Activated B cell treated with CpG ODN at 0.5 μM for 24 hours (primary cell): ENCODE measurements around the gene MYO15B. TPM values are rescaled to one million over a fixed set of nuclear protein-coding genes. Genes with fewer than 3 reads are reported as not detected.

Experiments
- ATAC-seq: fragments of 200-7000 bp; cut with Tn5 transposase; one replicate; pipeline ENCODE4 v1.10.0; 2021; ENCODE audit warnings: low read depth, mild to moderate bottlenecking, moderate library complexity
- CTCF ChIA-PET: fragments of 350-600 bp; sonication (Branson Sonifier 250); formaldehyde crosslinking; loops from one replicate; lab custom pipeline; 2021; ENCODE audit warnings: antibody characterized with exemption; lab: Charles Lee
- POLR2A ChIA-PET: fragments of 350-600 bp; sonication (Branson Sonifier 250); formaldehyde crosslinking; loops from one replicate; lab custom pipeline; 2021; ENCODE audit warnings: antibody characterized with exemption; lab: Charles Lee
- DNase-seq: peaks from one replicate; pipeline ENCODE4 v3.0.0; 2022
- H3K27ac Mint-ChIP-seq: one replicate; pipeline ENCODE4 v1.8.0; 2020; ENCODE audit warnings: mixed read lengths
- H3K27me3 Mint-ChIP-seq: one replicate; pipeline ENCODE4 v1.8.0; 2021; ENCODE audit warnings: mixed read lengths
- H3K36me3 Mint-ChIP-seq: one replicate; pipeline ENCODE4 v1.8.0; 2021; ENCODE audit warnings: low read depth, mixed read lengths
- H3K4me1 Mint-ChIP-seq: one replicate; pipeline ENCODE4 v1.8.0; 2021; ENCODE audit warnings: mixed read lengths
- H3K4me3 Mint-ChIP-seq: one replicate; pipeline ENCODE4 v1.8.0; 2020; ENCODE audit warnings: mild to moderate bottlenecking, mixed read lengths
- H3K9me3 Mint-ChIP-seq: one replicate; pipeline ENCODE4 v1.8.0; 2020; ENCODE audit warnings: mixed read lengths
- CTCF ChIP-seq: fragments of 200-600 bp; IDR thresholded peaks from one replicate; pipeline ENCODE4 v1.8.0; 2022; ENCODE audit warnings: antibody characterized with exemption, mild to moderate bottlenecking
- intact Hi-C: fragments of 100-400 bp; cut with micrococcal nuclease; formaldehyde crosslinking; loops from one replicate; pipeline ENCODE4 v1.15.1; 2024
- total RNA-seq: library from RNA; stranded (reverse); gene quantifications from 2 replicates; pipeline ENCODE4 v1.2.3, GENCODE V29; 2022

MYO15B gene
- total RNA-seq, 1 donor from 2014 or later: 264 TPM

- Mint-ChIP-seq H3K9me3 (no peaks in the 10 kb centered on the region), H3K27me3 (no peaks in the 10 kb centered on the region), H3K4me3 (no peak overlapping the region), H3K36me3 (peaks cover 42% of the 10 kb centered on the region), H3K27ac (no peak overlapping the region), H3K4me1 (peaks cover 18% of the 10 kb centered on the region)
- POLR2A ChIA-PET: no interaction called here
- ATAC-seq: no peak
- no peak for DNase-seq
- TF ChIP-seq CTCF: no peak
- intact Hi-C loops: no loop called here
- CTCF ChIA-PET: interaction anchor here (4.5 kb wide), 1 partner anchor 15 kb away, joined by 34 read pairs; the partner anchor contains the start of gene SMIM5
These were observed 60.3 kb downstream of the MYO15B start for GRCh38 chr17:75647921-75648320.

- H3K36me3 Mint-ChIP-seq: peaks cover 53% of the 10 kb centered on the region
- peaks cover 22% of the 10 kb centered on the region for H3K4me1 Mint-ChIP-seq
- no peak overlapping the region for H3K27ac Mint-ChIP-seq
- H3K27me3 Mint-ChIP-seq: no peaks in the 10 kb centered on the region
- no peaks in the 10 kb centered on the region for H3K9me3 Mint-ChIP-seq
- intact Hi-C loops: no loop called here
- no peak for DNase-seq
- POLR2A ChIA-PET: interaction anchor here (0.6 kb wide), 1 partner anchor 720 kb away, joined by 3 read pairs; no protein-coding TSS in a partner anchor
- TF ChIP-seq CTCF: no peak
- ATAC-seq: no peak
- H3K4me3 Mint-ChIP-seq: no peak overlapping the region
- CTCF ChIA-PET: interaction anchor here (1.2 to 7.0 kb wide), 2 partner anchors 15 to 17 kb away, joined by 3 to 72 read pairs; partner anchors contain the start of gene SMIM5
These were observed 62.1 kb downstream of the MYO15B start for GRCh38 chr17:75649687-75650086.

- H3K36me3 Mint-ChIP-seq: peaks cover 56% of the 10 kb centered on the region
- DNase-seq (no peak), ATAC-seq (no peak)
- ChIA-PET CTCF (interaction anchor here (7.0 kb wide), 1 partner anchor 16 kb away, joined by 72 read pairs; the partner anchor contains the start of gene SMIM5), POLR2A (interaction anchor here (0.6 kb wide), 1 partner anchor 38 kb away, joined by 4 read pairs; no protein-coding TSS in a partner anchor)
- H3K4me3 Mint-ChIP-seq: no peak overlapping the region
- H3K4me1 Mint-ChIP-seq: peaks cover 16% of the 10 kb centered on the region
- intact Hi-C loops: no loop called here
- no peak overlapping the region for H3K27ac Mint-ChIP-seq
- H3K9me3 Mint-ChIP-seq: no peaks in the 10 kb centered on the region
- H3K27me3 Mint-ChIP-seq: no peaks in the 10 kb centered on the region
- no peak for TF ChIP-seq CTCF
These were observed 63.3 kb downstream of the MYO15B start for GRCh38 chr17:75650874-75651273.

- H3K27me3 Mint-ChIP-seq: no peaks in the 10 kb centered on the region
- peaks cover 7% of the 10 kb centered on the region for H3K4me1 Mint-ChIP-seq
- POLR2A ChIA-PET: interaction anchor here (1.1 kb wide), 1 partner anchor 12 kb away, joined by 8 read pairs; no protein-coding TSS in a partner anchor
- intact Hi-C loops: no loop called here
- no peak for ATAC-seq
- H3K9me3 Mint-ChIP-seq: no peaks in the 10 kb centered on the region
- DNase-seq: no peak
- H3K36me3 Mint-ChIP-seq: peaks cover 65% of the 10 kb centered on the region
- no peak overlapping the region for H3K27ac Mint-ChIP-seq
- CTCF ChIA-PET: interaction anchor here (0.6 to 7.0 kb wide), 10 partner anchors 14 to 221 kb away, joined by 3 to 72 read pairs (median 4); partner anchors contain the start of genes RECQL5, SAP30BP and SMIM5
- no peak for TF ChIP-seq CTCF
- no peak overlapping the region for H3K4me3 Mint-ChIP-seq
These were observed 64.7 kb downstream of the MYO15B start for GRCh38 chr17:75652341-75652740.

GRCh38 chr17:75652934-75653549 lies 65.4 kb downstream of the MYO15B start:
- Mint-ChIP-seq H3K9me3 (no peaks in the 10 kb centered on the region), H3K36me3 (peaks cover 60% of the 10 kb centered on the region), H3K27me3 (no peaks in the 10 kb centered on the region), H3K4me1 (peaks cover 7% of the 10 kb centered on the region), H3K27ac (peak overlapping the region; percentile 72), H3K4me3 (no peak overlapping the region)
- intact Hi-C loops: loop anchor here (1.0 kb wide), 1 partner anchor 20 kb away; the partner anchor contains the start of gene SMIM5
- POLR2A ChIA-PET: interaction anchor here (1.1 to 1.5 kb wide), 2 partner anchors 11 to 14 kb away, joined by 4 to 8 read pairs; partner anchors contain the start of genes RECQL5 and SAP30BP
- DNase-seq: no peak
- TF ChIP-seq CTCF: no peak
- CTCF ChIA-PET: interaction anchor here (0.6 to 7.0 kb wide), 8 partner anchors 13 to 97 kb away, joined by 3 to 72 read pairs (median 4); partner anchors contain the start of genes RECQL5 and SMIM5
- ATAC-seq: peak; percentile 99
